Peyer's patch (tissue), 4 donors: ENCODE data around the gene B4GAT1.

Experiments
- POLR2A ChIP-seq, 2 donors: fragments of 450-650 bp; IDR thresholded peaks; one replicate each; pipeline ENCODE4 v1.5.1; 2017; ENCODE audit warnings: antibody characterized with exemption in 2 of 2, mild to moderate bottlenecking in 2 of 2, moderate library complexity in 2 of 2
- TF ChIP-seq, protein P1 (sequence below), 6 experiments: fragments of 450-650 bp in 4 of 6; fragments of 200-600 bp in 2 of 6; sonication (generic) in 1 of 6; IDR thresholded peaks; one replicate each; pipeline ENCODE4 v1.5.1; 2017 to 2019; ENCODE audit warnings: antibody characterized with exemption in 6 of 6, mild to moderate bottlenecking in 3 of 6, moderate library complexity in 1 of 6

- no peak for TF ChIP-seq POLR2A (IDR thresholded peaks at IDR 0.05)
- TF ChIP-seq, protein P1, sequence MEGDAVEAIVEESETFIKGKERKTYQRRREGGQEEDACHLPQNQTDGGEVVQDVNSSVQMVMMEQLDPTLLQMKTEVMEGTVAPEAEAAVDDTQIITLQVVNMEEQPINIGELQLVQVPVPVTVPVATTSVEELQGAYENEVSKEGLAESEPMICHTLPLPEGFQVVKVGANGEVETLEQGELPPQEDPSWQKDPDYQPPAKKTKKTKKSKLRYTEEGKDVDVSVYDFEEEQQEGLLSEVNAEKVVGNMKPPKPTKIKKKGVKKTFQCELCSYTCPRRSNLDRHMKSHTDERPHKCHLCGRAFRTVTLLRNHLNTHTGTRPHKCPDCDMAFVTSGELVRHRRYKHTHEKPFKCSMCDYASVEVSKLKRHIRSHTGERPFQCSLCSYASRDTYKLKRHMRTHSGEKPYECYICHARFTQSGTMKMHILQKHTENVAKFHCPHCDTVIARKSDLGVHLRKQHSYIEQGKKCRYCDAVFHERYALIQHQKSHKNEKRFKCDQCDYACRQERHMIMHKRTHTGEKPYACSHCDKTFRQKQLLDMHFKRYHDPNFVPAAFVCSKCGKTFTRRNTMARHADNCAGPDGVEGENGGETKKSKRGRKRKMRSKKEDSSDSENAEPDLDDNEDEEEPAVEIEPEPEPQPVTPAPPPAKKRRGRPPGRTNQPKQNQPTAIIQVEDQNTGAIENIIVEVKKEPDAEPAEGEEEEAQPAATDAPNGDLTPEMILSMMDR (IDR thresholded peaks at IDR 0.05), result no peak
Observed at GRCh38 chr11:66314186-66314501, 33.3 kb downstream of the B4GAT1 start.
